H9 (cell line): ENCODE measurements around the gene AMOTL1. TPM values are rescaled to one million over a fixed set of nuclear protein-coding genes. Genes with fewer than 3 reads are reported as not detected.

Experiments used
- DNase-seq: peaks from one replicate; pipeline ENCODE4 v3.0.0-alpha.2; 2017
- H2AFZ ChIP-seq: one replicate; pipeline ENCODE4 v1.6.1; 2013; ENCODE audit warnings: mild to moderate bottlenecking, low read length, control low read depth, moderate library complexity
- H2AK5ac ChIP-seq: 2 replicates; pipeline ENCODE4 v1.6.1; 2013; ENCODE audit warnings: low read length, control low read depth, mixed read lengths; ENCODE audit not compliant: insufficient read length
- H2BK120ac ChIP-seq: one replicate; pipeline ENCODE4 v1.6.1; 2013; ENCODE audit warnings: low read depth, mild to moderate bottlenecking, low read length, control low read depth, inconsistent platforms; ENCODE audit not compliant: poor library complexity, severe bottlenecking
- H2BK12ac ChIP-seq: 2 replicates; pipeline ENCODE4 v1.6.1; 2013; ENCODE audit warnings: low read length, control low read depth, mixed read lengths, low read depth; ENCODE audit not compliant: insufficient read length
- H2BK15ac ChIP-seq: 2 replicates; pipeline ENCODE4 v1.6.1; 2013; ENCODE audit warnings: low read depth, low read length, control low read depth
- H2BK20ac ChIP-seq: one replicate; pipeline ENCODE4 v1.6.1; 2013; ENCODE audit warnings: low read depth, mild to moderate bottlenecking, low read length, control low read depth, inconsistent platforms; ENCODE audit not compliant: poor library complexity, severe bottlenecking
- H2BK5ac ChIP-seq: 2 replicates; pipeline ENCODE4 v1.6.1; 2013; ENCODE audit warnings: low read length, control low read depth, mixed read lengths; ENCODE audit not compliant: insufficient read length
- H3K14ac ChIP-seq: 2 replicates; pipeline ENCODE4 v1.6.1; 2013; ENCODE audit warnings: low read length, control low read depth; ENCODE audit not compliant: insufficient read depth
- H3K18ac ChIP-seq: 2 replicates; pipeline ENCODE4 v1.6.1; 2013; ENCODE audit warnings: low read depth, mild to moderate bottlenecking, mixed read lengths, low read length, control low read depth; ENCODE audit not compliant: insufficient read length
- H3K23ac ChIP-seq: 2 replicates; pipeline ENCODE4 v1.6.1; 2013; ENCODE audit warnings: low read length, control low read depth, mixed read lengths, low read depth; ENCODE audit not compliant: insufficient read length
- H3K23me2 ChIP-seq: 2 replicates; pipeline ENCODE4 v1.6.1; 2013; ENCODE audit warnings: low read depth, mild to moderate bottlenecking, mixed read lengths, low read length, control low read depth; ENCODE audit not compliant: insufficient read length, poor library complexity, severe bottlenecking
- H3K27ac ChIP-seq: 2 replicates; pipeline ENCODE4 v1.5.1; 2013; ENCODE audit warnings: low read length, control low read depth, mixed read lengths, low read depth; ENCODE audit not compliant: insufficient read length
- H3K27me3 ChIP-seq: 2 replicates; pipeline ENCODE4 v1.6.1; 2013; ENCODE audit warnings: low read length, control low read depth, inconsistent platforms; ENCODE audit not compliant: insufficient read depth
- H3K4ac ChIP-seq: 2 replicates; pipeline ENCODE4 v1.6.1; 2013; ENCODE audit warnings: low read depth, mild to moderate bottlenecking, control low read depth, inconsistent platforms, low read length, moderate library complexity
- H3K4me1 ChIP-seq: 2 replicates; pipeline ENCODE4 v1.6.1; 2013; ENCODE audit warnings: low read length, control low read depth, inconsistent platforms; ENCODE audit not compliant: insufficient read depth
- H3K4me2 ChIP-seq: 2 replicates; pipeline ENCODE4 v1.6.1; 2013; ENCODE audit warnings: low read length, control low read depth, mixed read lengths; ENCODE audit not compliant: insufficient read length, insufficient read depth
- H3K56ac ChIP-seq: 2 replicates; pipeline ENCODE4 v1.6.1; 2013; ENCODE audit warnings: low read depth, mild to moderate bottlenecking, mixed read lengths, low read length, control low read depth; ENCODE audit not compliant: insufficient read length
- H3K79me1 ChIP-seq: 2 replicates; pipeline ENCODE4 v1.6.1; 2013; ENCODE audit warnings: low read depth, mild to moderate bottlenecking, moderate library complexity, low read length, control low read depth, inconsistent platforms; ENCODE audit not compliant: insufficient read depth, poor library complexity, severe bottlenecking
- H3K79me2 ChIP-seq: 2 replicates; pipeline ENCODE4 v1.6.1; 2013; ENCODE audit warnings: low read length, control low read depth, inconsistent platforms; ENCODE audit not compliant: insufficient read depth
- H3K9ac ChIP-seq: 2 replicates; pipeline ENCODE4 v1.6.1; 2013; ENCODE audit warnings: low read length, control low read depth, mixed read lengths; ENCODE audit not compliant: insufficient read length; ENCODE audit errors: extremely low read depth
- H3K9me3 ChIP-seq: one replicate; pipeline ENCODE4 v1.6.1; 2013; ENCODE audit warnings: low read depth, low read length, inconsistent platforms; ENCODE audit not compliant: control insufficient read depth
- H3T11ph ChIP-seq: one replicate; pipeline ENCODE4 v1.6.1; 2013; ENCODE audit warnings: mild to moderate bottlenecking, low read length, control low read depth, inconsistent platforms
- H4K20me1 ChIP-seq: one replicate; pipeline ENCODE4 v1.6.1; 2013; ENCODE audit not compliant: control insufficient read depth, insufficient read length, insufficient read depth
- H4K5ac ChIP-seq: 2 replicates; pipeline ENCODE4 v1.6.1; 2013; ENCODE audit warnings: low read depth, mild to moderate bottlenecking, mixed read lengths, low read length, control low read depth; ENCODE audit not compliant: insufficient read length
- H4K8ac ChIP-seq: replicated peaks from 2 replicates; pipeline ENCODE4 v1.6.1; 2013; ENCODE audit warnings: low read length, control low read depth, mixed read lengths, low read depth; ENCODE audit not compliant: insufficient read length
- H4K91ac ChIP-seq: 2 replicates; pipeline ENCODE4 v1.6.1; 2013; ENCODE audit warnings: low read depth, mild to moderate bottlenecking, moderate library complexity, mixed read lengths, low read length, control low read depth; ENCODE audit not compliant: insufficient read length
- H3K27ac Mint-ChIP-seq, 3 experiments: 2 replicates in 2 of 3; 3 replicates in 1 of 3; pipeline ENCODE4 v1.8.0; 2020 to 2021; ENCODE audit warnings: mixed read lengths in 3 of 3, mild to moderate bottlenecking in 1 of 3, moderate library complexity in 1 of 3
- H3K27me3 Mint-ChIP-seq: 2 replicates; pipeline ENCODE4 v1.8.0; 2021; ENCODE audit warnings: low read depth, mild to moderate bottlenecking, moderate library complexity, mixed read lengths
- H3K36me3 Mint-ChIP-seq, 3 experiments: 2 replicates in 2 of 3; 3 replicates in 1 of 3; pipeline ENCODE4 v1.8.0; 2020 to 2021; ENCODE audit warnings: low read depth in 3 of 3, mixed read lengths in 3 of 3; ENCODE audit not compliant: insufficient read depth in 1 of 3
- H3K4me1 Mint-ChIP-seq, 2 experiments: 2 replicates each; pipeline ENCODE4 v1.8.0; 2020; ENCODE audit warnings: mixed read lengths in 2 of 2
- H3K4me3 Mint-ChIP-seq, 2 experiments: 2 replicates in 1 of 2; 3 replicates in 1 of 2; pipeline ENCODE4 v1.8.0; 2020 to 2021; ENCODE audit warnings: mild to moderate bottlenecking in 2 of 2, mixed read lengths in 2 of 2, moderate library complexity in 1 of 2
- H3K9me3 Mint-ChIP-seq, 2 experiments: 2 replicates in 1 of 2; 3 replicates in 1 of 2; pipeline ENCODE4 v1.8.0; 2020; ENCODE audit warnings: mild to moderate bottlenecking in 2 of 2, mixed read lengths in 2 of 2, moderate library complexity in 1 of 2
- WGBS: extraction: QIAGEN DNeasy Blood & Tissue Kit; methylation state at CpG from one replicate; pipeline ENCODE4 v1.1.7; 2013; ENCODE audit warnings: missing lambda C conversion rate, low lambda C conversion rate, mixed read lengths; ENCODE audit not compliant: insufficient read length; ENCODE audit errors: extremely low coverage; 5-methylcytosine and 5-hydroxymethylcytosine counted together
- total RNA-seq: library from RNA; stranded (reverse); gene quantifications from 2 replicates; pipeline ENCODE4 v1.2.1, GENCODE V29; 2021
- TF ChIP-seq, protein P1 (sequence below): fragments of 200-600 bp; sonication (generic); conservative IDR thresholded peaks from 3 replicates; pipeline ENCODE4 v1.8.0; 2021; ENCODE audit warnings: antibody characterized with exemption, mild to moderate bottlenecking

The AMOTL1 gene
- total RNA-seq, 1 experiment from 2014 or later = 18.5 TPM

- no peak overlapping the region for H2BK15ac ChIP-seq
- no peak overlapping the region for H2BK20ac ChIP-seq
- no peak overlapping the region for H3K4ac ChIP-seq
- no peaks in the 10 kb centered on the region for H3K79me2 ChIP-seq
- H3K27ac ChIP-seq = no peak overlapping the region
- H3K18ac ChIP-seq = no peak overlapping the region
- DNase-seq = no peak
- H3K9ac ChIP-seq = no peak overlapping the region
- H3K14ac ChIP-seq = no peak overlapping the region
- peaks cover 0 to 19% of the 10 kb centered on the region in 2 experiments; a peak in 2 of 4 replicates for H3K4me1 Mint-ChIP-seq
- no peaks in the 10 kb centered on the region for H3K9me3 ChIP-seq
- 0 out of 2 replicates have a peak, but pooled peaks cover 2% of the 10 kb centered on the region for H3K4me1 ChIP-seq
- H3K56ac ChIP-seq = no peak overlapping the region
- H3K27me3 ChIP-seq = no peaks in the 10 kb centered on the region
- TF ChIP-seq, protein P1, sequence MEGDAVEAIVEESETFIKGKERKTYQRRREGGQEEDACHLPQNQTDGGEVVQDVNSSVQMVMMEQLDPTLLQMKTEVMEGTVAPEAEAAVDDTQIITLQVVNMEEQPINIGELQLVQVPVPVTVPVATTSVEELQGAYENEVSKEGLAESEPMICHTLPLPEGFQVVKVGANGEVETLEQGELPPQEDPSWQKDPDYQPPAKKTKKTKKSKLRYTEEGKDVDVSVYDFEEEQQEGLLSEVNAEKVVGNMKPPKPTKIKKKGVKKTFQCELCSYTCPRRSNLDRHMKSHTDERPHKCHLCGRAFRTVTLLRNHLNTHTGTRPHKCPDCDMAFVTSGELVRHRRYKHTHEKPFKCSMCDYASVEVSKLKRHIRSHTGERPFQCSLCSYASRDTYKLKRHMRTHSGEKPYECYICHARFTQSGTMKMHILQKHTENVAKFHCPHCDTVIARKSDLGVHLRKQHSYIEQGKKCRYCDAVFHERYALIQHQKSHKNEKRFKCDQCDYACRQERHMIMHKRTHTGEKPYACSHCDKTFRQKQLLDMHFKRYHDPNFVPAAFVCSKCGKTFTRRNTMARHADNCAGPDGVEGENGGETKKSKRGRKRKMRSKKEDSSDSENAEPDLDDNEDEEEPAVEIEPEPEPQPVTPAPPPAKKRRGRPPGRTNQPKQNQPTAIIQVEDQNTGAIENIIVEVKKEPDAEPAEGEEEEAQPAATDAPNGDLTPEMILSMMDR = no peak
- no peak overlapping the region for H2AK5ac ChIP-seq
- no peak overlapping the region for H2AFZ ChIP-seq
- no peaks in the 10 kb centered on the region for H3K9me3 Mint-ChIP-seq
- H3K27me3 Mint-ChIP-seq = no peaks in the 10 kb centered on the region; the same call in none of the 2 replicates
- H3K23ac ChIP-seq = no peak overlapping the region
- WGBS = no CpG with 5 or more reads among the region's 10 CpGs
- no peak overlapping the region for H2BK120ac ChIP-seq
- H3K79me1 ChIP-seq = no peaks in the 10 kb centered on the region
- no peak overlapping the region for H4K8ac ChIP-seq
- no peak overlapping the region for H3T11ph ChIP-seq
- H4K91ac ChIP-seq = no peak overlapping the region
- H2BK5ac ChIP-seq = no peak overlapping the region
- no peak overlapping the region for H4K5ac ChIP-seq
- no peaks in the 10 kb centered on the region for H3K36me3 Mint-ChIP-seq
- no peaks in the 10 kb centered on the region for H3K23me2 ChIP-seq
- H3K27ac Mint-ChIP-seq = no peak overlapping the region; a peak in 1 of 7 replicates
- H4K20me1 ChIP-seq = no peaks in the 10 kb centered on the region
- no peak overlapping the region for H3K4me3 Mint-ChIP-seq
- H2BK12ac ChIP-seq = no peak overlapping the region
- H3K4me2 ChIP-seq = no peak overlapping the region
Observed at GRCh38 chr11:94750319-94751217, 17.6 kb upstream of the AMOTL1 start.
